Heart right ventricle (tissue), 16 donors: ENCODE measurements around the gene PLEKHG5. TPM values are rescaled to one million over a fixed set of nuclear protein-coding genes. Genes with fewer than 3 reads are reported as not detected.

Experiments
- ATAC-seq, 8 donors: fragments of 200-7000 bp; cut with Tn5 transposase; one replicate each; pipeline ENCODE4 v1.9.1; 2020; ENCODE audit warnings: mild to moderate bottlenecking in 8 of 8, moderate library complexity in 8 of 8, moderate number of reproducible peaks in 1 of 8
- DNase-seq, 2 donors: peaks; one replicate each; pipeline ENCODE4 v3.0.0-alpha.2; 2020
- H3K27ac ChIP-seq, 10 donors: fragments of 200-600 bp; sonication (generic) in 2 of 10; one replicate each; pipeline versions ENCODE4 v1.5.0 to v1.8.0; 2020 to 2022; ENCODE audit warnings: mild to moderate bottlenecking in 3 of 10
- H3K27me3 ChIP-seq, 7 donors: fragments of 200-600 bp; one replicate each; pipeline ENCODE4 v1.8.0; 2021 to 2022; ENCODE audit warnings: mild to moderate bottlenecking in 2 of 7
- H3K36me3 ChIP-seq, 9 donors: fragments of 200-600 bp; sonication (generic) in 1 of 9; one replicate each; pipeline versions ENCODE4 v1.5.0 to v1.8.0; 2020 to 2022; ENCODE audit warnings: mild to moderate bottlenecking in 2 of 9
- H3K4me1 ChIP-seq, 9 donors: fragments of 200-600 bp; sonication (generic) in 1 of 9; one replicate each; pipeline versions ENCODE4 v1.5.0 to v1.8.0; 2020 to 2022; ENCODE audit warnings: mild to moderate bottlenecking in 4 of 9
- H3K4me3 ChIP-seq, 10 donors: fragments of 200-600 bp; sonication (generic) in 2 of 10; one replicate each; pipeline versions ENCODE4 v1.5.0 to v1.8.0; 2020 to 2022; ENCODE audit warnings: mild to moderate bottlenecking in 7 of 10, moderate library complexity in 2 of 10
- H3K9me3 ChIP-seq, 11 donors: fragments of 200-600 bp in 10 of 11; sonication (generic) in 2 of 11; one replicate each; pipeline versions ENCODE4 v1.5.0 to v1.8.0; 2013 to 2022; ENCODE audit warnings: mild to moderate bottlenecking in 2 of 11, control low read depth in 1 of 11, moderate library complexity in 1 of 11
- WGBS, 2 donors: extraction: QIAGEN DNeasy Blood & Tissue Kit; methylation state at CpG; one replicate each; pipeline ENCODE4 v1.1.7; 2013; ENCODE audit warnings: inconsistent platforms in 1 of 2; 5-methylcytosine and 5-hydroxymethylcytosine counted together
- intact Hi-C, 10 donors: fragments of 100-400 bp; cut with DNase I; formaldehyde crosslinking; loops; one replicate each; pipeline versions ENCODE4 v1.11.1 to v1.14.2; 2022
- polyA plus RNA-seq, 2 donors: library from polyadenylated mRNA; stranded (reverse); fragments of 200-250 nt; gene quantifications; one replicate each; pipeline ENCODE4 v1.2.3, GENCODE V29; 2013
- total RNA-seq, 10 donors: library from RNA; stranded (reverse); fragmentation: NEBNext Ultra II Directional in 3 of 10; extraction: Animal tissue kit (Norgen Biotek cat#: 25700) in 3 of 10; gene quantifications; one replicate each; pipeline versions ENCODE4 v1.2.1 to v1.2.4, GENCODE V29; 2021 to 2023
- TF ChIP-seq, protein P1 (sequence below), 9 donors: fragments of 200-600 bp; sonication (generic) in 2 of 9; IDR thresholded peaks; one replicate each; pipeline versions ENCODE4 v1.5.0 to v1.8.0; 2021 to 2022; ENCODE audit warnings: antibody characterized with exemption in 9 of 9, mild to moderate bottlenecking in 5 of 9, moderate library complexity in 1 of 9
- donor health status: Arrhythmogenic right ventricular cardiomyopathy.
- donor health status: ischemic (EF 13 %, LVEDD 7.1; RV severe dilation, severe dysfunction).
- donor health status: healthy with polysubstance abuse.
- donor health status: DM: no; HTN: yes; CAD: no.
- donor health status: DM: no; HTN: no; CAD: no.
- donor health status: ischemic (EF 25% LVEDD 6.9; RV normal size, moderate dysfunction).
- donor health status: ischemic (EF 25% LVEDD 5.7; RV mildly dilated, moderate dysfunction).
- donor health status: healthy.
- donor health status: DM: yes; HTN: yes; CAD: no.
- donor health status: Ischemic cardiomyopathy.
- donor health status: ischemic (EF 35%, LVEDD 5.7; RV mildly dilated, moderate dysfunction).
- donor health status: nonischemic (EF 11% LVEDD 7.7; RV severe dilation, severe dysfunction).
- donor health status: DM: yes; HTN: yes; CAD: no.
- donor health status: PGD.
- donor health status: ischemic (EF 29% LVEDD 5.4; RV normal size, mild dysfunction).
- donor health status: nonischemic (EF 23%, LVEDD 6.1; RV moderate dilation, normal function).

The PLEKHG5 gene
- total and polyA plus RNA-seq, 12 donors = 6.6 to 28.7 (median 15.3) TPM

DNA sequence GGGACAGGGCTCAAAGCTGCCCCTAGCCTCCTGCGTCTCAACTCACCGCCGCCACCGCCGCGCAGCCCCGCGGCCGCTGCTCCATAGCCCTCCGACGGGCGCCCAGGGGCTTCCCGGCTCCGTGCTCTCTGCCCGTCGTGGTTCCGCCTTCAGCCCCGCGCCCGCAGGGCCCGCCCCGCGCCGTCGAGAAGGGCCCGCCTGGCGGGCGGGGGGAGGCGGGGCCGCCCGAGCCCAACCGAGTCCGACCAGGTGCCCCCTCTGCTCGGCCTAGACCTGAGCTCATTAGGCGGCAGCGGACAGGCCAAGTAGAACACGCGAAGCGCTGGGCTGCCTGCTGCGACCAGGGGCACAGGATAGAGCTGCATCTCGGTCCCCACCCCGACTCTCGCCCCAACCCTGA is 25.4 kb downstream of the PLEKHG5 start, which contains the start of gene TNFRSF25:
Gene TNFRSF25 (minus strand): TSS at position 151 of the 400 bp plus-strand sequence. CDS start 66 bp downstream, at position 85.
- Histone ChIP-seq H3K9me3 (no peaks in the 10 kb centered on the region), H3K36me3 (peaks cover 0 to 91% (median 19%) of the 10 kb centered on the region in 9 donors), H3K4me3 (peak within 1 kb of the TSS in 2 of 10 donors; percentile 17 to 50), H3K27me3 (peaks cover 0 to 35% (median 7%) of the 10 kb centered on the region in 7 donors), H3K4me1 (peaks cover 0 to 16% (median 3%) of the 10 kb centered on the region in 9 donors), H3K27ac (peak within 1 kb of the TSS in 1 of 10 donors; percentile 65)
- DNase-seq = no peak
- TF ChIP-seq, protein P1, sequence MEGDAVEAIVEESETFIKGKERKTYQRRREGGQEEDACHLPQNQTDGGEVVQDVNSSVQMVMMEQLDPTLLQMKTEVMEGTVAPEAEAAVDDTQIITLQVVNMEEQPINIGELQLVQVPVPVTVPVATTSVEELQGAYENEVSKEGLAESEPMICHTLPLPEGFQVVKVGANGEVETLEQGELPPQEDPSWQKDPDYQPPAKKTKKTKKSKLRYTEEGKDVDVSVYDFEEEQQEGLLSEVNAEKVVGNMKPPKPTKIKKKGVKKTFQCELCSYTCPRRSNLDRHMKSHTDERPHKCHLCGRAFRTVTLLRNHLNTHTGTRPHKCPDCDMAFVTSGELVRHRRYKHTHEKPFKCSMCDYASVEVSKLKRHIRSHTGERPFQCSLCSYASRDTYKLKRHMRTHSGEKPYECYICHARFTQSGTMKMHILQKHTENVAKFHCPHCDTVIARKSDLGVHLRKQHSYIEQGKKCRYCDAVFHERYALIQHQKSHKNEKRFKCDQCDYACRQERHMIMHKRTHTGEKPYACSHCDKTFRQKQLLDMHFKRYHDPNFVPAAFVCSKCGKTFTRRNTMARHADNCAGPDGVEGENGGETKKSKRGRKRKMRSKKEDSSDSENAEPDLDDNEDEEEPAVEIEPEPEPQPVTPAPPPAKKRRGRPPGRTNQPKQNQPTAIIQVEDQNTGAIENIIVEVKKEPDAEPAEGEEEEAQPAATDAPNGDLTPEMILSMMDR (IDR thresholded peaks at IDR 0.05) = no peak
- no peak for ATAC-seq
- 34 to 39% methylated on average over 25 to 43 of the region's 43 CpGs for WGBS, 2 donors
- intact Hi-C loops = loop anchor here in 1 of 10 donors (5.0 kb wide), 1 partner anchor 491 kb away; no protein-coding TSS in a partner anchor

DNA sequence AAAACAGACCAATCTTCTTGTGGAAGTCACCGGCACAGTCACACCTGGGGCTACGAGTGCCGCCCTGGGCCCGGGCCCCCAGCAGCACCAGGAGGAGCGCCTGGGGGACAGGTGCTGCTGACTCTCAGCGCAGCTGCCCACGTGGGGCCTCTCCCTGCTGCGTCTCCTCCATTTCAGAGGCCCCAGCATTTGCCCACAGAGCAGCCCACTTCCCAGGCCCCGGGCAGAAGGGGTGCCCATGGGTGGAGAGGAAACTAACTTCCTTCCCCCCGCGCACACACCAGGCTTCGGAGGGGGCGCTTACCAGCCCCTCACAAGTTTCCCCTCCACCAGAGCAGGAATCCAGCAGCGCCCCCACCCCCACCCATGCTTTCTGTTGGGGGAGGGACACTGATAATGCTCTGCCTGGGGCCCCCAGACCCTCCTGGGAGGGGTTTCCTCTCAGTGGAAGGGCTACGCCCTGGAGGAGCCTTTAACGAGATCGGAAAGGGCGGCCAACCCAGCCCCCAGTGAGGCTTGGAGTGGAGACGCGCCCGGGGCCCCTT is 25.9 kb downstream of the PLEKHG5 start:
- Histone ChIP-seq H3K4me3 (peak overlapping the region in 2 of 10 donors; percentile 17 to 50), H3K27me3 (peaks cover 0 to 40% (median 11%) of the 10 kb centered on the region in 7 donors), H3K36me3 (peaks cover 0 to 87% (median 14%) of the 10 kb centered on the region in 9 donors), H3K4me1 (peaks cover 0 to 21% (median 7%) of the 10 kb centered on the region in 9 donors), H3K9me3 (no peaks in the 10 kb centered on the region), H3K27ac (peak overlapping the region in 1 of 10 donors; percentile 65)
- no peak for DNase-seq
- 59 to 64% methylated on average over 21 of the region's 21 CpGs for WGBS, 2 donors
- intact Hi-C loops = loop anchor here in 1 of 10 donors (5.0 kb wide), 1 partner anchor 492 kb away; no protein-coding TSS in a partner anchor
- TF ChIP-seq, protein P1 (IDR thresholded peaks at IDR 0.05) = no peak
- ATAC-seq = no peak

DNA sequence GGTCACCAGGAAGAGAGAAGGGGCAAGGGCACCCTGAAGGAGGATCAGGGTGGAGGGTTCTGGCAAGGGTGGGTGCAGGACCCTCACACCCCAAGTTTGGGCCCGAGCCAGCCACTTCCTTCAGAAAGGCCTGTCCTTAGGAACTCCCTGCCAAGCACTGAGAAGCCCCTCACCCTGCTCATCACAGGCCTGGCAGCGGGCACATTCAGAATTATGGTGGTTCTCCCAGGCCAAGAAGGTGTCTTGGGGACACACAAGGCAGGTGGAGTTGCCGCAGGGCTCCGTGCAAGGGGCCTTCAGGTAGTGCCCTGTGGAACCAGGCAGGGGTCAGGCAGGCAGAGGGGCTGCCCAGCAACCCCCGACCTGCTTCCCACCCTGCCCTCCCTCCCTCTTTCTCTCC is 26.6 kb downstream of the PLEKHG5 start:
- WGBS, 2 donors = 87 to 96% methylated on average over 5 of the region's 5 CpGs

DNA sequence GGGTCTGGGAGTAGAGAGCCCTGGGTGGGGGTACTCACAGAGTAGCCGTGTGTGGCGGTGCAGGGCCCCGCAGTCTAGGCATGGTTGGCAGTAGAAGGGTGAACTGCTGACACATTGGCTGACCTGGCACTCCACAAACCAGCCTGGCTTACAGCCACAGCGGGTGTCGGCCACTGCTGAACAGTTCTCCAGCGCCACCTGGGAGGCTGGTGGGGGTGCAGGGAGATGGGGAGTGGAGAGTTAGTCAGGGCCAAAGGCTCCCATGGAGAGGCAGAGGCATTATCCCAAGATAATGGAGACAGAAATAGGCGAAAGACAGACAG is 27.0 kb downstream of the PLEKHG5 start:
- Histone ChIP-seq H3K27me3 (peaks cover 0 to 51% (median 16%) of the 10 kb centered on the region in 7 donors), H3K4me1 (peaks cover 0 to 30% (median 14%) of the 10 kb centered on the region in 9 donors), H3K27ac (peak overlapping the region in 1 of 10 donors; percentile 39), H3K36me3 (peaks cover 0 to 76% (median 8%) of the 10 kb centered on the region in 9 donors), H3K4me3 (peak overlapping the region in 1 of 10 donors; percentile 50), H3K9me3 (no peaks in the 10 kb centered on the region)
- DNase-seq (peak; percentile 75 to 78), ATAC-seq (peak; percentile 31 to 84 (median 74))
- intact Hi-C loops = no loop called here
- TF ChIP-seq, protein P1 (IDR thresholded peaks at IDR 0.05) = peak in 6 of 9 donors; percentile 14 to 52 (median 33)
- 62 to 71% methylated on average over 7 of the region's 7 CpGs for WGBS, 2 donors

More for the DNA sequence above, 26.6 kb downstream of the PLEKHG5 start:
- H3K9me3 ChIP-seq = no peaks in the 10 kb centered on the region
- H3K27ac ChIP-seq = no peak overlapping the region
- peaks cover 0 to 46% (median 16%) of the 10 kb centered on the region in 7 donors for H3K27me3 ChIP-seq
- DNase-seq = no peak
- intact Hi-C loops = loop anchor here in 1 of 10 donors (5.0 kb wide), 1 partner anchor 492 kb away; no protein-coding TSS in a partner anchor
- peak overlapping the region in 1 of 10 donors; percentile 50 for H3K4me3 ChIP-seq
- peaks cover 0 to 81% (median 8%) of the 10 kb centered on the region in 9 donors for H3K36me3 ChIP-seq
- no peak for ATAC-seq
- H3K4me1 ChIP-seq = peaks cover 0 to 27% (median 14%) of the 10 kb centered on the region in 9 donors
- TF ChIP-seq, protein P1 (IDR thresholded peaks at IDR 0.05) = no peak
